ENCODE measurements around the gene CYP4F2.
"Not testable (repeated sequence)": the region's sequence is repeated elsewhere in the genome, so short reads cannot be mapped to it uniquely, and the experiment has no call there.

The CYP4F2 gene

GRCh38 chr19:15913384-15913783 is 15.5 kb upstream of the CYP4F2 start:
- H4K91ac ChIP-seq (ENCODE audit: low read depth, low read length, poor library complexity): no peak overlapping the region
- H2BK120ac ChIP-seq (ENCODE audit: low read depth, low read length): no peak overlapping the region
- no peak overlapping the region for H3K9ac ChIP-seq (ENCODE audit: low read depth, low read length, poor library complexity)
- H2BK15ac ChIP-seq (ENCODE audit: low read length): no peak overlapping the region
- H3K27me3 ChIP-seq (ENCODE audit: control insufficient read depth in 3 of 3, insufficient read depth in 3 of 3, low read depth in 1 of 3, low read length in 3 of 3): peaks cover 0 to 8% (median 0%) of the 10 kb centered on the region in 3 experiments
- DNase-seq (ENCODE audit: low spot score): no peak
- no peaks in the 10 kb centered on the region for H3K4me1 ChIP-seq (ENCODE audit: control insufficient read depth in 2 of 2, insufficient read depth in 1 of 2, low read depth in 1 of 2, low read length in 2 of 2)
- no CpG with 5 or more reads among the region's 6 CpGs for WGBS, 2 donors (ENCODE audit: extremely low coverage in 2 of 2, insufficient read length in 2 of 2, insufficient replicate concordance in 1 of 2)
- H3K14ac ChIP-seq (ENCODE audit: low read length): no peak overlapping the region
- H3K4me2 ChIP-seq (ENCODE audit: insufficient read depth, low read length, poor library complexity, severe bottlenecking): no peak overlapping the region
- H3K36me3 ChIP-seq (replicated peaks in 1 of 2; ENCODE audit: control insufficient read depth in 2 of 2, insufficient read depth in 2 of 2, low read length in 2 of 2): no peaks in the 10 kb centered on the region
- H3K79me1 ChIP-seq (ENCODE audit: low read depth, low read length): no peaks in the 10 kb centered on the region
- no peak overlapping the region for H3K4ac ChIP-seq (ENCODE audit: low read length)
- H2BK5ac ChIP-seq (ENCODE audit: low read length): no peak overlapping the region
- H2BK12ac ChIP-seq (ENCODE audit: low read length): no peak overlapping the region
- no peak overlapping the region for H2AFZ ChIP-seq (ENCODE audit: low read length)
- H3K9me3 ChIP-seq (replicated peaks in 1 of 2; ENCODE audit: control insufficient read depth in 2 of 2, insufficient read depth in 1 of 2, low read depth in 1 of 2, low read length in 2 of 2): peaks cover 0 to 6% of the 10 kb centered on the region in 2 donors
- H3K23ac ChIP-seq (ENCODE audit: low read depth, low read length, poor library complexity): no peak overlapping the region
- H3K27ac ChIP-seq (replicated peaks; ENCODE audit: low read length): no peak overlapping the region
- no peak overlapping the region for H4K8ac ChIP-seq (ENCODE audit: low read depth, low read length)
- H3K18ac ChIP-seq (ENCODE audit: low read length): no peak overlapping the region
- H3K4me3 ChIP-seq (ENCODE audit: low read length in 2 of 2): no peak overlapping the region
- no peak overlapping the region for H2AK5ac ChIP-seq (ENCODE audit: low read depth, low read length)

- Histone ChIP-seq H2BK12ac (ENCODE audit: low read length) (no peak overlapping the region), H2AFZ (ENCODE audit: low read length) (no peak overlapping the region), H3K79me1 (ENCODE audit: low read depth, low read length) (no peaks in the 10 kb centered on the region), H3K4me3 (ENCODE audit: low read length in 2 of 2) (no peak overlapping the region), H3K36me3 (replicated peaks in 1 of 2; ENCODE audit: control insufficient read depth in 2 of 2, insufficient read depth in 2 of 2, low read length in 2 of 2) (no peaks in the 10 kb centered on the region), H3K23ac (ENCODE audit: low read depth, low read length, poor library complexity) (no peak overlapping the region), H3K27ac (replicated peaks; ENCODE audit: low read length) (no peak overlapping the region), H2BK15ac (ENCODE audit: low read length) (no peak overlapping the region), H3K4me2 (ENCODE audit: insufficient read depth, low read length, poor library complexity, severe bottlenecking) (peak overlapping the region; percentile 40), H2BK120ac (ENCODE audit: low read depth, low read length) (no peak overlapping the region), H3K14ac (ENCODE audit: low read length) (no peak overlapping the region), H3K4me1 (ENCODE audit: control insufficient read depth in 2 of 2, insufficient read depth in 1 of 2, low read depth in 1 of 2, low read length in 2 of 2) (no peaks in the 10 kb centered on the region), H3K4ac (ENCODE audit: low read length) (no peak overlapping the region), H4K8ac (ENCODE audit: low read depth, low read length) (no peak overlapping the region), H3K9me3 (replicated peaks in 1 of 2; ENCODE audit: control insufficient read depth in 2 of 2, insufficient read depth in 1 of 2, low read depth in 1 of 2, low read length in 2 of 2) (peaks cover 0 to 6% of the 10 kb centered on the region in 2 donors), H2BK5ac (ENCODE audit: low read length) (no peak overlapping the region), H3K18ac (ENCODE audit: low read length) (no peak overlapping the region), H4K91ac (ENCODE audit: low read depth, low read length, poor library complexity) (no peak overlapping the region), H3K27me3 (ENCODE audit: control insufficient read depth in 3 of 3, insufficient read depth in 3 of 3, low read depth in 1 of 3, low read length in 3 of 3) (peaks cover 0 to 8% (median 0%) of the 10 kb centered on the region in 3 experiments), H2AK5ac (ENCODE audit: low read depth, low read length) (no peak overlapping the region), H3K9ac (ENCODE audit: low read depth, low read length, poor library complexity) (no peak overlapping the region)
- DNase-seq (ENCODE audit: low spot score): no peak
- no CpG with 5 or more reads among the region's 44 CpGs for WGBS, 2 donors (ENCODE audit: extremely low coverage in 2 of 2, insufficient read length in 2 of 2, insufficient replicate concordance in 1 of 2)
Observed at GRCh38 chr19:15911599-15912235, 13.8 kb upstream of the CYP4F2 start.

- Histone ChIP-seq H2AK5ac (ENCODE audit: low read depth, low read length) (no peak overlapping the region), H3K79me1 (ENCODE audit: low read depth, low read length) (no peaks in the 10 kb centered on the region), H3K4me1 (ENCODE audit: control insufficient read depth in 2 of 2, insufficient read depth in 1 of 2, low read depth in 1 of 2, low read length in 2 of 2) (no peaks in the 10 kb centered on the region)
Observed at GRCh38 chr19:15905026-15905425, 7.2 kb upstream of the CYP4F2 start.

GRCh38 chr19:15902898-15903297 is 5.0 kb upstream of the CYP4F2 start:
- not testable (repeated sequence) for H3K23ac ChIP-seq (ENCODE audit: low read depth, low read length, poor library complexity); H3K4me3 ChIP-seq (ENCODE audit: low read length in 2 of 2); H3K4me1 ChIP-seq (ENCODE audit: control insufficient read depth in 2 of 2, insufficient read depth in 1 of 2, low read depth in 1 of 2, low read length in 2 of 2); H2BK12ac ChIP-seq (ENCODE audit: low read length); H4K8ac ChIP-seq (ENCODE audit: low read depth, low read length); H3K9ac ChIP-seq (ENCODE audit: low read depth, low read length, poor library complexity); H3K4ac ChIP-seq (ENCODE audit: low read length); H3K36me3 ChIP-seq (replicated peaks in 1 of 2; ENCODE audit: control insufficient read depth in 2 of 2, insufficient read depth in 2 of 2, low read length in 2 of 2); H4K91ac ChIP-seq (ENCODE audit: low read depth, low read length, poor library complexity); DNase-seq (ENCODE audit: low spot score); H2BK5ac ChIP-seq (ENCODE audit: low read length); H3K27ac ChIP-seq (replicated peaks; ENCODE audit: low read length); H3K18ac ChIP-seq (ENCODE audit: low read length); H2AK5ac ChIP-seq (ENCODE audit: low read depth, low read length); H3K14ac ChIP-seq (ENCODE audit: low read length); H2BK120ac ChIP-seq (ENCODE audit: low read depth, low read length); H2AFZ ChIP-seq (ENCODE audit: low read length); H3K4me2 ChIP-seq (ENCODE audit: insufficient read depth, low read length, poor library complexity, severe bottlenecking); H2BK15ac ChIP-seq (ENCODE audit: low read length); H3K79me1 ChIP-seq (ENCODE audit: low read depth, low read length); H3K27me3 ChIP-seq (ENCODE audit: control insufficient read depth in 3 of 3, insufficient read depth in 3 of 3, low read depth in 1 of 3, low read length in 3 of 3)
- peaks cover 0 to 10% of the 10 kb centered on the region in 2 donors for H3K9me3 ChIP-seq (replicated peaks in 1 of 2; ENCODE audit: control insufficient read depth in 2 of 2, insufficient read depth in 1 of 2, low read depth in 1 of 2, low read length in 2 of 2)
- WGBS, 2 donors (ENCODE audit: extremely low coverage in 2 of 2, insufficient read length in 2 of 2, insufficient replicate concordance in 1 of 2): no CpG with 5 or more reads among the region's 29 CpGs

More at GRCh38 chr19:15905026-15905425, 7.2 kb upstream of the CYP4F2 start:
- no peak overlapping the region for H3K18ac ChIP-seq (ENCODE audit: low read length)
- no peak overlapping the region for H2BK12ac ChIP-seq (ENCODE audit: low read length)
- no peak overlapping the region for H3K4me3 ChIP-seq (ENCODE audit: low read length in 2 of 2)
- no peak overlapping the region for H2BK120ac ChIP-seq (ENCODE audit: low read depth, low read length)
- no peak overlapping the region for H3K23ac ChIP-seq (ENCODE audit: low read depth, low read length, poor library complexity)
- H3K27me3 ChIP-seq (ENCODE audit: control insufficient read depth in 3 of 3, insufficient read depth in 3 of 3, low read depth in 1 of 3, low read length in 3 of 3): no peaks in the 10 kb centered on the region
- H2BK5ac ChIP-seq (ENCODE audit: low read length): no peak overlapping the region
- no peak overlapping the region for H4K91ac ChIP-seq (ENCODE audit: low read depth, low read length, poor library complexity)
- H3K9me3 ChIP-seq (replicated peaks in 1 of 2; ENCODE audit: control insufficient read depth in 2 of 2, insufficient read depth in 1 of 2, low read depth in 1 of 2, low read length in 2 of 2): peaks cover 0 to 9% of the 10 kb centered on the region in 2 donors
- H3K4ac ChIP-seq (ENCODE audit: low read length): no peak overlapping the region
- H4K8ac ChIP-seq (ENCODE audit: low read depth, low read length): no peak overlapping the region
- H2AFZ ChIP-seq (ENCODE audit: low read length): no peak overlapping the region
- no peak overlapping the region for H3K14ac ChIP-seq (ENCODE audit: low read length)
- no peak overlapping the region for H3K27ac ChIP-seq (replicated peaks; ENCODE audit: low read length)
- no peak for DNase-seq (ENCODE audit: low spot score)
- H2BK15ac ChIP-seq (ENCODE audit: low read length): no peak overlapping the region
- no peaks in the 10 kb centered on the region for H3K36me3 ChIP-seq (replicated peaks in 1 of 2; ENCODE audit: control insufficient read depth in 2 of 2, insufficient read depth in 2 of 2, low read length in 2 of 2)
- no peak overlapping the region for H3K4me2 ChIP-seq (ENCODE audit: insufficient read depth, low read length, poor library complexity, severe bottlenecking)
- no peak overlapping the region for H3K9ac ChIP-seq (ENCODE audit: low read depth, low read length, poor library complexity)

Data from neuronal stem cell (in vitro differentiated cells).